MCF 10A (cell line): ENCODE data around the gene RPL27. TPM values are rescaled to one million over a fixed set of nuclear protein-coding genes. Genes with fewer than 3 reads are reported as not detected.
A peak's percentile ranks its signal among the peaks of the same experiment; 100 is the strongest.
"Not testable (repeated sequence)": the region's sequence is repeated elsewhere in the genome, so short reads cannot be mapped to it uniquely, and the experiment has no call there.

ENCODE experiments used
- BruUV-seq: library from RNA; stranded (reverse); fragments of 400-500 nt; replicated peaks from 2 replicates; lab custom pipeline; 2021; lab: Mats Ljungman, UMichigan
- CTCF ChIA-PET: fragments of 300-600 bp; sonication (Branson Sonifier 250); formaldehyde crosslinking; extraction: SDS; loops from one replicate; lab custom pipeline; 2021; ENCODE audit warnings: antibody characterized with exemption, inconsistent platforms; lab: Yijun Ruan, JAX
- POLR2A ChIA-PET: fragments of 300-600, 350-650 bp; sonication (Branson Sonifier 250); formaldehyde crosslinking; extraction: SDS; loops from one replicate; lab custom pipeline; 2020; ENCODE audit warnings: antibody characterized with exemption, inconsistent platforms; lab: Yijun Ruan, JAX
- DNase-seq: peaks from one replicate; pipeline ENCODE4 v3.0.0-alpha.2; 2018; ENCODE audit not compliant: unreplicated experiment
- H3K27ac Mint-ChIP-seq: one replicate; pipeline ENCODE4 v1.8.0; 2022; ENCODE audit warnings: mild to moderate bottlenecking, low read depth, mixed read lengths; ENCODE audit not compliant: unreplicated experiment
- H3K27me3 Mint-ChIP-seq: one replicate; pipeline ENCODE4 v1.8.0; 2022; ENCODE audit warnings: mixed read lengths; ENCODE audit not compliant: insufficient read depth, unreplicated experiment
- H3K36me3 Mint-ChIP-seq: one replicate; pipeline ENCODE4 v1.8.0; 2022; ENCODE audit warnings: mild to moderate bottlenecking, moderate library complexity, mixed read lengths; ENCODE audit not compliant: insufficient read depth, unreplicated experiment
- H3K4me1 Mint-ChIP-seq: one replicate; pipeline ENCODE4 v1.8.0; 2022; ENCODE audit warnings: mixed read lengths; ENCODE audit not compliant: insufficient read depth, unreplicated experiment
- H3K4me3 Mint-ChIP-seq: one replicate; pipeline ENCODE4 v1.8.0; 2022; ENCODE audit warnings: mild to moderate bottlenecking, moderate library complexity, mixed read lengths; ENCODE audit not compliant: unreplicated experiment
- H3K9me3 Mint-ChIP-seq: one replicate; pipeline ENCODE4 v1.8.0; 2022; ENCODE audit warnings: mixed read lengths; ENCODE audit not compliant: unreplicated experiment
- intact Hi-C: fragments of 100-400 bp; cut with micrococcal nuclease; formaldehyde crosslinking; loops from 2 replicates; pipeline ENCODE4 v1.14.1; 2022
- total RNA-seq: library from RNA; stranded (reverse); gene quantifications from 2 replicates; pipeline ENCODE4 v1.2.3, GENCODE V29; 2022
- TF ChIP-seq, protein P1 (sequence below): fragments of 200-600 bp; IDR thresholded peaks from one replicate; pipeline ENCODE4 v1.8.0; 2022; ENCODE audit warnings: antibody characterized with exemption, mild to moderate bottlenecking; ENCODE audit not compliant: unreplicated experiment

RPL27 gene
- total RNA-seq, 1 experiment from 2014 or later: 1,226 TPM

GRCh38 chr17:42989141-42989540 is 9.1 kb upstream of the RPL27 start:
- POLR2A ChIA-PET: interaction anchor here (7.1 kb wide), 1 partner anchor 8 kb away, joined by 47 read pairs; the partner anchor contains the start of gene RPL27
- CTCF ChIA-PET: interaction anchor here (1.2 kb wide), 1 partner anchor 10 kb away, joined by 3 read pairs; the partner anchor contains the start of gene PTGES3L
- no peak overlapping the region for H3K27ac Mint-ChIP-seq

GRCh38 chr17:42989726-42990652 is 8.2 kb upstream of the RPL27 start:
- Mint-ChIP-seq H3K27me3 (no peaks in the 10 kb centered on the region), H3K36me3 (peaks cover 94% of the 10 kb centered on the region), H3K4me1 (peaks cover 10% of the 10 kb centered on the region), H3K9me3 (no peaks in the 10 kb centered on the region), H3K4me3 (no peak overlapping the region), H3K27ac (peak overlapping the region; percentile 27)
- BruUV-seq: no TSS peak
- CTCF ChIA-PET: interaction anchor here (0.6 kb wide), 2 partner anchors 12 to 85 kb away, joined by 6 read pairs; no protein-coding TSS in a partner anchor
- TF ChIP-seq, protein P1, sequence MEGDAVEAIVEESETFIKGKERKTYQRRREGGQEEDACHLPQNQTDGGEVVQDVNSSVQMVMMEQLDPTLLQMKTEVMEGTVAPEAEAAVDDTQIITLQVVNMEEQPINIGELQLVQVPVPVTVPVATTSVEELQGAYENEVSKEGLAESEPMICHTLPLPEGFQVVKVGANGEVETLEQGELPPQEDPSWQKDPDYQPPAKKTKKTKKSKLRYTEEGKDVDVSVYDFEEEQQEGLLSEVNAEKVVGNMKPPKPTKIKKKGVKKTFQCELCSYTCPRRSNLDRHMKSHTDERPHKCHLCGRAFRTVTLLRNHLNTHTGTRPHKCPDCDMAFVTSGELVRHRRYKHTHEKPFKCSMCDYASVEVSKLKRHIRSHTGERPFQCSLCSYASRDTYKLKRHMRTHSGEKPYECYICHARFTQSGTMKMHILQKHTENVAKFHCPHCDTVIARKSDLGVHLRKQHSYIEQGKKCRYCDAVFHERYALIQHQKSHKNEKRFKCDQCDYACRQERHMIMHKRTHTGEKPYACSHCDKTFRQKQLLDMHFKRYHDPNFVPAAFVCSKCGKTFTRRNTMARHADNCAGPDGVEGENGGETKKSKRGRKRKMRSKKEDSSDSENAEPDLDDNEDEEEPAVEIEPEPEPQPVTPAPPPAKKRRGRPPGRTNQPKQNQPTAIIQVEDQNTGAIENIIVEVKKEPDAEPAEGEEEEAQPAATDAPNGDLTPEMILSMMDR: no peak
- DNase-seq: peak; percentile 35
- intact Hi-C loops: no loop called here
- POLR2A ChIA-PET: interaction anchor here (7.1 kb wide), 1 partner anchor 8 kb away, joined by 47 read pairs; the partner anchor contains the start of gene RPL27

More at GRCh38 chr17:42989141-42989540, 9.1 kb upstream of the RPL27 start:
- Mint-ChIP-seq H3K4me1 (peaks cover 10% of the 10 kb centered on the region), H3K4me3 (no peak overlapping the region), H3K9me3 (no peaks in the 10 kb centered on the region), H3K27me3 (no peaks in the 10 kb centered on the region), H3K36me3 (peaks cover 96% of the 10 kb centered on the region)
- intact Hi-C loops: no loop called here
- TF ChIP-seq, protein P1: no peak
- BruUV-seq: no TSS peak
- DNase-seq: no peak

- peaks cover 10% of the 10 kb centered on the region for H3K4me1 Mint-ChIP-seq
- intact Hi-C loops: no loop called here
- ChIA-PET POLR2A (interaction anchor here (1.0 kb wide), 2 partner anchors 10 to 11 kb away, joined by 3 read pairs; partner anchors contain the start of gene RUNDC1), CTCF (interaction anchor here (0.7 to 1.3 kb wide), 2 partner anchors 63 to 149 kb away, joined by 3 read pairs; no protein-coding TSS in a partner anchor)
- no peak overlapping the region for H3K27ac Mint-ChIP-seq
- no peaks in the 10 kb centered on the region for H3K9me3 Mint-ChIP-seq
- no peak overlapping the region for H3K4me3 Mint-ChIP-seq
- H3K27me3 Mint-ChIP-seq: no peaks in the 10 kb centered on the region
- BruUV-seq: TSS peak; percentile 2
- H3K36me3 Mint-ChIP-seq: peaks cover 79% of the 10 kb centered on the region
- TF ChIP-seq, protein P1: no peak
- DNase-seq: no peak
These were observed 6.7 kb upstream of the RPL27 start for GRCh38 chr17:42991471-42991870.

- Mint-ChIP-seq H3K27ac (no peak overlapping the region), H3K9me3 (no peaks in the 10 kb centered on the region), H3K36me3 (peaks cover 68% of the 10 kb centered on the region), H3K4me3 (no peak overlapping the region), H3K4me1 (peaks cover 12% of the 10 kb centered on the region), H3K27me3 (no peaks in the 10 kb centered on the region)
- BruUV-seq: TSS peak; percentile 14
- TF ChIP-seq, protein P1: no peak
- intact Hi-C loops: no loop called here
- ChIA-PET CTCF (no interaction called here), POLR2A (interaction anchor here (0.5 kb wide), 1 partner anchor 12 kb away, joined by 3 read pairs; no protein-coding TSS in a partner anchor)
- DNase-seq: no peak
These were observed 5.3 kb upstream of the RPL27 start for GRCh38 chr17:42992872-42993271.

DNA sequence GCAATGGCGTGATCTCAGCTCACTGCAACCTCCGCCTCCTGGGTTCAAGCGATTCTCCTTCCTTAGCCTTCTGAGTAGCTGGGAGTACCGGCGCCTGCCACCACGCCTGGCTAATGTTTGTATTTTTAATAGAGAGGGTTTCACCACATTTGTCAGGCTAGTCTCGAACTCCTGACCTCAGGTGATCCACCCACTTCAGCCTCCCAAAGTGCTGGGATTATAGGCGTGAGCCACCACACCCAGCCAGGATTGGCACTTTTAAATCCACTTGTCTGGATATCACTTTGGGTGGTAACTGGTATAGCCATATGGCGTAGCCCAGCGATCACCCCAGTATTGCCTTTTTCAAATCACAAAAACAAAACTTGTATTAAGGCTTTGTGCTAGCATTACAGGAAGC is 4.3 kb upstream of the RPL27 start:
- CTCF ChIA-PET, intact Hi-C loops, POLR2A ChIA-PET, H3K9me3 Mint-ChIP-seq, H3K4me3 Mint-ChIP-seq, BruUV-seq, H3K27me3 Mint-ChIP-seq, DNase-seq, H3K27ac Mint-ChIP-seq: not testable (repeated sequence)
- Mint-ChIP-seq H3K36me3 (peaks cover 67% of the 10 kb centered on the region), H3K4me1 (peaks cover 15% of the 10 kb centered on the region)
